ENCODE data around the gene ODC1.

The ODC1 gene

DNA sequence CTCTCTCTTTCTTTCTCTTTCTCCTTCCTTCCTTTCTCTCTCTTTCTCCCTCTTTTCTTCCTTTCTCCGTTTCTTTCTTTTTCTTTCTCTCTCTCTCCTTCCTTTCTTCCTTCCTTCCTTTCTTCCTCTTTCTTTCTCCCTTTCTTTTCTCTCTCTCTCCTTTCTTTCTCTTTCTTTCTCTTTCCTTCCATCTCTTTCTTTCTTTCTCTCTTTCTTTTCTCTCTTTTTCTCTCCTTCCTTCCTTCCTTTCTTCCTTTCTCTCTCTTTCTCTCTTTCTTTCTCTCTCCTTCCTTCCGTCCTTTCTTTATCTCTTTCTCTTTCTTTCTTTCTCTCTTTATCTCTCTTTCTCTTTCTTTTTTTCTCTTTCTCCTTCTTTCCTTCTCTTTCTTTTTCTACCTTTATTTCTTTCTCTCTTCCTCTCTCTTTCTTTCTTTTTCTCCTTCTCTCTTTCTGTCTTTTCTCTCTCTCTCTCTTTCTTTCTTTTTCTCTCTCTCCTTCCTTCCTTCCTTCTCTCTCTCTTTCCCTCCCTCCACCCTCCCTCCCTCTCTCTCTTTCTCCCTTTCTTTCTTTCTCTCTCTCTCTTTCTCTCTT lies 32.3 kb upstream of the ODC1 start:
- DNase-seq (ENCODE audit: insufficient read length, low spot score) (no peak), FAIRE-seq (no peak)
- TF ChIP-seq SPI1 (IDR thresholded peaks at IDR 0.05; ENCODE audit: low read depth, low read length) (no peak), POU2F2 (IDR thresholded peaks at IDR 0.05; ENCODE audit: low read depth, low read length) (no peak), POLR2A (IDR thresholded peaks at IDR 0.05; ENCODE audit: low read depth, low read length) (no peak), POLR2AphosphoS5 (IDR thresholded peaks at IDR 0.05; ENCODE audit: low read depth, low read length) (no peak), PAX5 (IDR thresholded peaks at IDR 0.05; ENCODE audit: insufficient read depth, low read length, severe bottlenecking) (no peak), TAF1 (IDR thresholded peaks at IDR 0.05; ENCODE audit: low read depth, low read length) (no peak)

DNA sequence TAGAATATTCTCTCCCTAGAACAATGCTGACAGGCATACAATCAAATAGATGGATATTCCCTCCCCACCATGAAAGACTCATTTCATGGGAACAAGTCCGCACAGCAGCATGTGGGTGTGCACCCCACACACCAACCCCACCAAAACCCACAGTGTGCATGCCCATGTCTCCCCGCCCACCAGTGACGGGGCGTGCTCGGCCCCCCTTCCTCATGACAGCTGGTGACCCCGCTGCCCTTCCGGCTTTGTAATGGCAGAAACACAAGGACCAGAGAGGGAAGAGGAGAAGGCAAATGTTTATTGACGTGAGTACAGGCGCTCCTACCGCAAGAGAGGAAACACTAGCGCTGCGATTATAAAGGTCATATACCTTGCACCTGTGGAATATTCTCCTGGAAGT lies 30.8 kb upstream of the ODC1 start:
- TF ChIP-seq PAX5 (IDR thresholded peaks at IDR 0.05; ENCODE audit: insufficient read depth, low read length, severe bottlenecking): no peak
- TF ChIP-seq POLR2A (IDR thresholded peaks at IDR 0.05; ENCODE audit: low read depth, low read length): no peak
- no peak for TF ChIP-seq TAF1 (IDR thresholded peaks at IDR 0.05; ENCODE audit: low read depth, low read length)
- TF ChIP-seq POU2F2 (IDR thresholded peaks at IDR 0.05; ENCODE audit: low read depth, low read length): no peak
- no peak for TF ChIP-seq SPI1 (IDR thresholded peaks at IDR 0.05; ENCODE audit: low read depth, low read length)
- no peak for TF ChIP-seq POLR2AphosphoS5 (IDR thresholded peaks at IDR 0.05; ENCODE audit: low read depth, low read length)
- FAIRE-seq (peak; percentile 5), DNase-seq (ENCODE audit: insufficient read length, low spot score) (no peak)

DNA sequence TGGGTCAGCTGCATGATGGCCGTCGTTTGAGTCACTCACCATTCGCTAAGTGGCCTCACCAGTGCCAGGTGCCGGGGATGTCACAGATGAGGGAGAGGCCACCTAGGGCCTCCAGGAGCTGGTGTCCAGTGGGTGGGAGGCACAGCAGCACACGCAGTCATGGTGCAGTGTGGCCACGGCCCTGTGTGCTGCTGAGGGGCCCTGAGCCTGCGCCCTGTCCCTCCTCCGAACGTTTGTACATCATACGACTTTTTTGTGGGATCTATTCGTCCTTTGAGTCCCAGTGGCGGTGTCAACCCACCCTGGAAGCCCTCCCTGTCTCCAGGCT lies 30.1 kb upstream of the ODC1 start:
- DNase-seq (ENCODE audit: insufficient read length, low spot score): no peak
- FAIRE-seq: no peak
- TF ChIP-seq SPI1 (IDR thresholded peaks at IDR 0.05; ENCODE audit: low read depth, low read length) (no peak), POU2F2 (IDR thresholded peaks at IDR 0.05; ENCODE audit: low read depth, low read length) (no peak), POLR2AphosphoS5 (IDR thresholded peaks at IDR 0.05; ENCODE audit: low read depth, low read length) (no peak), PAX5 (IDR thresholded peaks at IDR 0.05; ENCODE audit: insufficient read depth, low read length, severe bottlenecking) (no peak), POLR2A (IDR thresholded peaks at IDR 0.05; ENCODE audit: low read depth, low read length) (no peak), TAF1 (IDR thresholded peaks at IDR 0.05; ENCODE audit: low read depth, low read length) (no peak)

DNA sequence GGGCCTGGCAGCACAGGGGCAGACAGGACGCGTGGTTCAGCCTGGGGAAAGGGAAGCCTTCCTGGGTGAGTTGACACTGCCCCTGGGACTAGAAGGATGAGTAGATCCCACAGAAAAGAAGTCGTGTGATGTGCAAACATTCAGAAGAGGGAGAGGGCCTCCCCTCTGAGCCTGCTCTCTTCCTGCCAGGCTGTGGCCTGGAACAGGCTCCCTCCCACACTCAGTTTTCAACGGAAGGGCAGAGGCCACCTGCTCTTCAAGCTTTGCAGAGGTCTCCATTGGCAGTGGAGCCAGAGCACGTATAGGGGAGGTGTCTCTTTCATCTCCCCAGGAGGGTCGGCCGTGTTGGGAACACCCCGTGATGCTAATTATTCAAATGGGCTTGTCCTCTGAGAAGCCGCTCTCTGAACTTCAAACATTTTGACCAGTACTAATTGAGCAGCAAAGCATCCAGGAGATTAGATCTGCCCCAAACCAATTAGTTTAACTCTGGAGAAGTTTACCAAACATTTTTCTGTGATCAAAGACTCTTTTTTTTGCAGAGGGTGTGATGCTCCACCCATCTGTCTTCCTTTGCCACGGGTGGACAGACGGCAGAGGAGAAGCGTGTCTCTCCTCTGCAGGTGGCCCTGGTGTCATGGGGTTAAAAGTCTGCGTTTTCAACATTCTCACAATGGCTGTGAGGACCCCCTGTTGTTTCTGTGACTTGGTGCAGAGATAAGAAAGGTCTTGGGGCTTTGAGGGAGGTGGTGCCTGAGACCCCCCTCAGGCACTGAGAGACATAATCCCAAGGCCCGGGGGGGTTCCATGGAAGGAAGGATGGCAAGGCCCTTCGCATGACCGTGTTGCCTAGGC lies 29.5 kb upstream of the ODC1 start:
- TF ChIP-seq POLR2A (IDR thresholded peaks at IDR 0.05; ENCODE audit: low read depth, low read length) (no peak), SPI1 (IDR thresholded peaks at IDR 0.05; ENCODE audit: low read depth, low read length) (no peak), POLR2AphosphoS5 (IDR thresholded peaks at IDR 0.05; ENCODE audit: low read depth, low read length) (no peak), POU2F2 (IDR thresholded peaks at IDR 0.05; ENCODE audit: low read depth, low read length) (no peak), PAX5 (IDR thresholded peaks at IDR 0.05; ENCODE audit: insufficient read depth, low read length, severe bottlenecking) (no peak)
- no peak for DNase-seq (ENCODE audit: insufficient read length, low spot score)
- FAIRE-seq: peak; percentile 40

DNA sequence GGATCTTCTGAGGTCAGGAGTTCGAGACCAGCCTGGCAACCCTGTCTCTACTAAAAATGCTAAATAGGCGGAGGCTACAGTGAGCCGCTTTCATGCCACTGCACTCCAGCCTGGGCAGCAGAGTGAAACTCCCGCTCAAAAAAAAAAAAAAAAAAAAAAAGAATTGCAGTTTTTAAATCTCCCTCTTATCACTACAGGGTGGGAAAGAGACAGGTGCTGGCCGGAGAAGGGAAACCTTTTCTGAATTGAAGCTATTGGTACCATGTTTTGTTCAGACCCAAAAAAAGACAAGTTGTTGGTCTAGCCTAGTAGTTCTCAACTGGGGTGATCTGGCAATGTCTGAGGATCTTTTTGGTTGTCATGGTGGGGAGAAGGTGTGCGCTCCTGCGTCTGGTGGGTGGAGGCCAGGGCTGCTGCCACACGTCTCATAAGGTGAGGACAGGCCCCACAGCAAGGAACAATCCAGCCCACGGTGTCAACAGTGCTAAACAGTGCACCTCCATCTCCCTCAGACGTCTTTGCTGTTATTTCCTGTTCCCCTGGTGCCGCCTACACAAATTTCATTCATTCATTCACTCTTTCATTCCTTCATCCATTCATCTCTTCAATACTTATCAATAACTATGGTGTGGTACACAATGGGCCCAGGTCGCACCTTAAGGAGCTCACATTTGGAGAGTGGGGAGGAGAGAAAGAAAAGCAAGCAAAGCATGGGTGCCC lies 28.8 kb upstream of the ODC1 start:
- no peak for DNase-seq (ENCODE audit: insufficient read length, low spot score)
- FAIRE-seq: no peak
- no peak for TF ChIP-seq SPI1 (IDR thresholded peaks at IDR 0.05; ENCODE audit: low read depth, low read length)
- TF ChIP-seq PAX5 (IDR thresholded peaks at IDR 0.05; ENCODE audit: insufficient read depth, low read length, severe bottlenecking): no peak
- no peak for TF ChIP-seq POLR2A (IDR thresholded peaks at IDR 0.05; ENCODE audit: low read depth, low read length)
- TF ChIP-seq POLR2AphosphoS5 (IDR thresholded peaks at IDR 0.05; ENCODE audit: low read depth, low read length): no peak
- TF ChIP-seq TAF1 (IDR thresholded peaks at IDR 0.05; ENCODE audit: low read depth, low read length): no peak
- no peak for TF ChIP-seq POU2F2 (IDR thresholded peaks at IDR 0.05; ENCODE audit: low read depth, low read length)

GRCh38 chr2:10475811-10476660 lies 27.9 kb upstream of the ODC1 start:
- TF ChIP-seq POU2F2 (IDR thresholded peaks at IDR 0.05; ENCODE audit: low read depth, low read length): no peak
- TF ChIP-seq POLR2AphosphoS5 (IDR thresholded peaks at IDR 0.05; ENCODE audit: low read depth, low read length): no peak
- TF ChIP-seq POLR2A (IDR thresholded peaks at IDR 0.05; ENCODE audit: low read depth, low read length): no peak
- no peak for TF ChIP-seq SPI1 (IDR thresholded peaks at IDR 0.05; ENCODE audit: low read depth, low read length)
- no peak for TF ChIP-seq PAX5 (IDR thresholded peaks at IDR 0.05; ENCODE audit: insufficient read depth, low read length, severe bottlenecking)
- no peak for TF ChIP-seq TAF1 (IDR thresholded peaks at IDR 0.05; ENCODE audit: low read depth, low read length)
- FAIRE-seq: no peak

GRCh38 chr2:10475221-10475722 lies 27.1 kb upstream of the ODC1 start:
- FAIRE-seq: no peak
- TF ChIP-seq POLR2AphosphoS5 (IDR thresholded peaks at IDR 0.05; ENCODE audit: low read depth, low read length) (no peak), POLR2A (IDR thresholded peaks at IDR 0.05; ENCODE audit: low read depth, low read length) (no peak), POU2F2 (IDR thresholded peaks at IDR 0.05; ENCODE audit: low read depth, low read length) (no peak), TAF1 (IDR thresholded peaks at IDR 0.05; ENCODE audit: low read depth, low read length) (no peak), PAX5 (IDR thresholded peaks at IDR 0.05; ENCODE audit: insufficient read depth, low read length, severe bottlenecking) (no peak), SPI1 (IDR thresholded peaks at IDR 0.05; ENCODE audit: low read depth, low read length) (no peak)
- no peak for DNase-seq (ENCODE audit: insufficient read length, low spot score)

More at GRCh38 chr2:10475811-10476660, 27.9 kb upstream of the ODC1 start:
- DNase-seq (ENCODE audit: insufficient read length, low spot score): no peak

DNA sequence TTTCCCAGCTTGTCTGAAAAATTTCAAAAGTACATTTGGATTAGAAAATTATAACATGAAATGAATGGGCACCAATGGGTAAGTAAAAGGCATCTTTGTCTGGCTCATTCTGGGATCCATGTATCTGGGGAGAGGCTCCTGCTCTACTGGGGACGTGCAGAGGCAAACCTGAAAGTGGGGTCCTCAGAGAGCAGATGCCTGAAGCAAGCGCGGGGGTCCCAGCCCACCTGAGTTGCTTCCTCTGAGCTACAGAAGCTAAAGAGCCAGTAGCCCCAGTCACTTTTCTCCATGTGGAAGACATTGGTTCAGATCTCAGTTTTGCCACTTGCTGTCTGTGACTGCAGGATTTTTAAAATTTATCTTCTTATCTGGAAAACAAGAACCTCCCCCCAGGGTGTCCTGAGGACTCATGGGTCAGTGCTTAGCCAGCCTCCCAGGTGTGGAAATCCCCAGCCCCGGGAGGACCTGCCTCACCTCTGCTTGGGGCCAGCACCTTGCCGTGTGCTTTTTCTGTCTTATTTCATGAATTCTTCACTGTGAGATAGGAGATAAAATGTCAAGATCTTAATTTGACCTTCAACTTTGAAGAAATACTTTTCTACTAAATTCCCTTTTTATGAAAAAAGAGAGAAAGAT lies 25.1 kb upstream of the ODC1 start:
- TF ChIP-seq POLR2A (IDR thresholded peaks at IDR 0.05; ENCODE audit: low read depth, low read length) (no peak), POU2F2 (IDR thresholded peaks at IDR 0.05; ENCODE audit: low read depth, low read length) (no peak), PAX5 (IDR thresholded peaks at IDR 0.05; ENCODE audit: insufficient read depth, low read length, severe bottlenecking) (no peak)
- no peak for FAIRE-seq
- no peak for DNase-seq (ENCODE audit: insufficient read length, low spot score)
